Activated T-helper 1 cell treated with anti-CD3 and anti-CD28 coated beads, Interleukin-2, amount 50 U/mL, for 16 hours (primary cell): ENCODE data around the gene RTN4R.
"Not testable (repeated sequence)": the region's sequence is repeated elsewhere in the genome, so short reads cannot be mapped to it uniquely, and the experiment has no call there.

ENCODE experiments used
- DNase-seq, 2 donors: peaks; one replicate each; pipeline ENCODE4 v3.0.0-alpha.2; 2020; ENCODE audit warnings: low read depth in 1 of 2, low spot score in 1 of 2

The RTN4R gene

GRCh38 chr22:20289182-20290044, 21.3 kb upstream of the RTN4R start:
- DNase-seq: not testable (repeated sequence)

- DNase-seq: not testable (repeated sequence)
Observed at GRCh38 chr22:20286784-20287423, 18.8 kb upstream of the RTN4R start.

- DNase-seq: not testable (repeated sequence)
Observed at GRCh38 chr22:20286312-20286660, 18.2 kb upstream of the RTN4R start.

- DNase-seq: peak; percentile 57 to 75
Observed at GRCh38 chr22:20285473-20286311, 17.6 kb upstream of the RTN4R start.

- DNase-seq: no peak
Observed at GRCh38 chr22:20284471-20285086, 16.5 kb upstream of the RTN4R start.

- DNase-seq: no peak
Observed at GRCh38 chr22:20283674-20284066, 15.6 kb upstream of the RTN4R start.

GRCh38 chr22:20282901-20283673, 15.0 kb upstream of the RTN4R start:
- no peak for DNase-seq

- no peak for DNase-seq
Observed at GRCh38 chr22:20281891-20282290, 13.8 kb upstream of the RTN4R start.

- not testable (repeated sequence) for DNase-seq
Observed at GRCh38 chr22:20281473-20281872, 13.4 kb upstream of the RTN4R start.

GRCh38 chr22:20280866-20281265, 12.7 kb upstream of the RTN4R start:
- DNase-seq: no peak

- DNase-seq: not testable (repeated sequence)
Observed at GRCh38 chr22:20280163-20280562, 12.0 kb upstream of the RTN4R start.

GRCh38 chr22:20279662-20280134, 11.6 kb upstream of the RTN4R start:
- DNase-seq: no peak

GRCh38 chr22:20278726-20279490, 10.8 kb upstream of the RTN4R start:
- DNase-seq: not testable (repeated sequence)

GRCh38 chr22:20277936-20278635, 10.0 kb upstream of the RTN4R start:
- DNase-seq: not testable (repeated sequence)

GRCh38 chr22:20276468-20276867, 8.3 kb upstream of the RTN4R start:
- DNase-seq: no peak

- no peak for DNase-seq
Observed at GRCh38 chr22:20275836-20276235, 7.7 kb upstream of the RTN4R start.

GRCh38 chr22:20275325-20275724, 7.2 kb upstream of the RTN4R start:
- not testable (repeated sequence) for DNase-seq

- DNase-seq: not testable (repeated sequence)
Observed at GRCh38 chr22:20274374-20274773, 6.3 kb upstream of the RTN4R start.

GRCh38 chr22:20273758-20274181, 5.7 kb upstream of the RTN4R start:
- DNase-seq: no peak
